SK-N-SH (cell line): ENCODE results near the gene SPINT3. TPM values are rescaled to one million over a fixed set of nuclear protein-coding genes. Genes with fewer than 3 reads are reported as not detected.
A peak's percentile ranks its signal among the peaks of the same experiment; 100 is the strongest.

ENCODE experiments used
- CTCF ChIA-PET: fragments of 300-600, 350-600 bp; formaldehyde crosslinking; extraction: SDS; loops from one replicate; lab custom pipeline; 2021; lab: Yijun Ruan, JAX
- POLR2A ChIA-PET: fragments of 350-600 bp; sonication (Branson Sonifier 250); formaldehyde crosslinking; extraction: SDS; loops from one replicate; lab custom pipeline; 2020; ENCODE audit warnings: antibody characterized with exemption, inconsistent platforms; lab: Yijun Ruan, JAX
- DNase-seq: peaks from one replicate; pipeline ENCODE4 v3.0.0; 2012
- H2AFZ ChIP-seq: fragments of 200-600 bp; sonication (generic); 2 replicates; pipeline ENCODE4 v1.8.1; 2016; ENCODE audit warnings: antibody characterized with exemption, mild to moderate bottlenecking, low read depth
- H3F3A ChIP-seq: fragments of 200-600 bp; sonication (generic); replicated peaks from 2 replicates; pipeline ENCODE3; 2016; ENCODE audit warnings: antibody characterized with exemption, mild to moderate bottlenecking; ENCODE audit not compliant: insufficient read depth
- H3K27ac ChIP-seq, 2 experiments: fragments of 200-500 bp in 1 of 2; fragments of 200-600 bp in 1 of 2; sonication (Bioruptor generic) in 1 of 2; sonication (generic), shearing (Covaris generic) in 1 of 2; 2 replicates each; pipeline versions ENCODE4 v1.5.1 to v1.6.1; 2014 to 2016; ENCODE audit warnings: low read depth in 2 of 2, inconsistent platforms in 1 of 2, low read length in 1 of 2, mild to moderate bottlenecking in 1 of 2, mixed read lengths in 1 of 2
- H3K27me3 ChIP-seq: fragments of 200-600 bp; sonication (generic), shearing (Covaris generic); 2 replicates; pipeline ENCODE4 v1.6.1; 2016; ENCODE audit warnings: mixed run types; ENCODE audit not compliant: insufficient read depth
- H3K36me3 ChIP-seq, 2 experiments: fragments of 200-500 bp in 1 of 2; fragments of 200-600 bp in 1 of 2; sonication (Bioruptor generic) in 1 of 2; sonication (generic) in 1 of 2; replicated peaks in 1 of 2; 2 replicates each; pipeline versions ENCODE3 to v1.5.1; 2014 to 2016; ENCODE audit warnings: low read length in 1 of 2, mild to moderate bottlenecking in 1 of 2; ENCODE audit not compliant: insufficient read depth in 2 of 2, control insufficient read depth in 1 of 2
- H3K4me1 ChIP-seq, 2 experiments: fragments of 200-500 bp in 1 of 2; fragments of 200-600 bp in 1 of 2; sonication (Bioruptor generic) in 1 of 2; sonication (generic), shearing (Covaris generic) in 1 of 2; 2 replicates each; pipeline versions ENCODE4 v1.5.1 to v1.6.1; 2014 to 2016; ENCODE audit warnings: low read depth in 1 of 2, low read length in 1 of 2, mixed run types in 1 of 2; ENCODE audit not compliant: insufficient read depth in 2 of 2, control insufficient read depth in 1 of 2
- H3K4me2 ChIP-seq: fragments of 200-600 bp; sonication (generic), shearing (Covaris generic); 2 replicates; pipeline ENCODE4 v1.6.1; 2017; ENCODE audit warnings: mixed run types
- H3K4me3 ChIP-seq, 2 experiments: fragments of 200-500 bp in 1 of 2; fragments of 200-600 bp in 1 of 2; sonication (Bioruptor generic) in 1 of 2; sonication (generic), shearing (Covaris generic) in 1 of 2; 2 replicates each; pipeline versions ENCODE4 v1.5.1 to v1.8.1; 2014 to 2016; ENCODE audit warnings: low read depth in 2 of 2, inconsistent platforms in 1 of 2, low read length in 1 of 2, mild to moderate bottlenecking in 1 of 2, mixed read lengths in 1 of 2, moderate library complexity in 1 of 2
- H3K79me2 ChIP-seq: fragments of 200-600 bp; sonication (generic); 2 replicates; pipeline ENCODE4 v1.8.1; 2017; ENCODE audit warnings: mild to moderate bottlenecking; ENCODE audit not compliant: insufficient read depth
- H3K9ac ChIP-seq: fragments of 200-600 bp; sonication (generic); 2 replicates; pipeline ENCODE4 v1.6.1; 2017; ENCODE audit warnings: mixed run types
- H3K9me2 ChIP-seq: fragments of 200-600 bp; sonication (generic); 2 replicates; pipeline ENCODE4 v1.6.1; 2017; ENCODE audit warnings: mixed run types
- H3K9me3 ChIP-seq: fragments of 200-600 bp; sonication (generic); 2 replicates; pipeline ENCODE4 v1.6.1; 2017; ENCODE audit warnings: mixed run types, mild to moderate bottlenecking, moderate library complexity
- H4K20me1 ChIP-seq: fragments of 200-600 bp; sonication (generic); 2 replicates; pipeline ENCODE4 v1.6.1; 2017; ENCODE audit warnings: mild to moderate bottlenecking, mixed run types; ENCODE audit not compliant: insufficient read depth
- CHD2 ChIP-seq: fragments of 150-350 bp; IDR thresholded peaks from 2 replicates; pipeline ENCODE4 v1.6.1; 2018; ENCODE audit warnings: low read length; ENCODE audit not compliant: partially characterized antibody
- ELF1 ChIP-seq: IDR thresholded peaks from 2 replicates; pipeline ENCODE4 v1.4.0; 2012
- EP300 ChIP-seq, 2 experiments: IDR thresholded peaks; 2 replicates each; pipeline versions ENCODE4 v1.4.0 to v1.6.1; 2012; ENCODE audit warnings: borderline replicate concordance in 1 of 2, low read depth in 1 of 2, low read length in 1 of 2
- FOSL2 ChIP-seq: IDR thresholded peaks from 2 replicates; pipeline ENCODE4 v1.4.0; 2012; ENCODE audit warnings: low read depth, mild to moderate bottlenecking, moderate library complexity, borderline replicate concordance
- GATA2 ChIP-seq: sonication (generic); formaldehyde crosslinking; IDR thresholded peaks from 2 replicates; pipeline ENCODE4 v1.5.0; 2020; ENCODE audit warnings: mild to moderate bottlenecking, missing genetic modification reagents
- JUND ChIP-seq: IDR thresholded peaks from 2 replicates; pipeline ENCODE4 v1.4.0; 2012
- MEF2A ChIP-seq: IDR thresholded peaks from 2 replicates; pipeline ENCODE4 v1.4.0; 2012; ENCODE audit warnings: low read depth, borderline replicate concordance
- NFIC ChIP-seq: IDR thresholded peaks from 2 replicates; pipeline ENCODE4 v1.4.0; 2012; ENCODE audit warnings: borderline replicate concordance
- POLR2AphosphoS5 ChIP-seq: IDR thresholded peaks from 2 replicates; pipeline ENCODE4 v1.6.1; 2012; ENCODE audit warnings: low read depth, low read length
- RFX5 ChIP-seq: IDR thresholded peaks from 2 replicates; pipeline ENCODE4 v1.6.1; 2012; ENCODE audit warnings: mild to moderate bottlenecking, improper control_type of control experiment, low read length
- TCF12 ChIP-seq: IDR thresholded peaks from 2 replicates; pipeline ENCODE4 v1.4.0; 2012
- WGBS: methylation state at CpG from one replicate; pipeline ENCODE4 v1.1.6; 2017; ENCODE audit warnings: low lambda C conversion rate; 5-methylcytosine and 5-hydroxymethylcytosine counted together
- polyA plus RNA-seq, 3 experiments: library from polyadenylated mRNA; depleted of rRNA; stranded (reverse); fragments of >200 nt; gene quantifications; 2 replicates each; pipeline ENCODE4 v1.2.3, GENCODE V29; 2012
- TF ChIP-seq, protein P1 (sequence below): IDR thresholded peaks from 2 replicates; pipeline ENCODE4 v1.4.0; 2012; ENCODE audit warnings: low read depth
- TF ChIP-seq, protein P2 (sequence below): IDR thresholded peaks from 2 replicates; pipeline ENCODE4 v1.4.0; 2012; ENCODE audit warnings: low read depth, borderline replicate concordance
- TF ChIP-seq, protein P3 (sequence below): IDR thresholded peaks from 2 replicates; pipeline ENCODE4; 2012

The SPINT3 gene
- polyA plus RNA-seq, 1 of the 3 experiments (the other 2 are of a cell fraction) = not detected

DNA sequence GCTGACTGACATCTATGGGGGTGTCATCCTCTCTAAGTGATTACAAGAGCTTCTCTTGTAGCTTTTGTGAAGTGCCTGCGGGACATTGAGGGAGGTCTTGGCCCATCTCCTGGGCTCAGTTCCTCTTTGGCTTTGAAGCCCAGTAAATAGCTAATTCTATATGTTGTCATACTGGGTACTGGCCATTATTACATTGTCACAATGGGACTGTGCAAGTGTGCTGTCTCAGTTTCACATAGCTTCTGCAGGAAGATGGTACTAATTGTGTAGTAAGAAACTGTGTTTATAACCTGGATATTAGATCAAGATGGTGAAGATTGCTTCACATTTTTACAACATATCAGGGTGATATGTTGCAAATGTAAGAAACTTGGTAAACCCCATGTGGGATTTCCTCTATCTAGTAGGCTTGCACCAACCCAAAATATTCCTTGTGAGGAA is 19.9 kb downstream of the SPINT3 start:
- ChIA-PET POLR2A (no interaction called here), CTCF (interaction anchor here (1.3 kb wide), 1 partner anchor 134 kb away, joined by 3 read pairs; the partner anchor contains the start of gene WFDC10A)
- Histone ChIP-seq H3K4me1 (no peaks in the 10 kb centered on the region), H3K4me3 (no peak overlapping the region), H4K20me1 (no peaks in the 10 kb centered on the region), H3K9me3 (no peaks in the 10 kb centered on the region), H3K9me2 (no peaks in the 10 kb centered on the region), H3K79me2 (no peaks in the 10 kb centered on the region), H3K27me3 (peaks cover 10% of the 10 kb centered on the region; the same call in 1 of the 2 replicates), H2AFZ (no peak overlapping the region), H3K36me3 (no peaks in the 10 kb centered on the region), H3K27ac (no peak overlapping the region), H3K9ac (no peak overlapping the region), H3F3A (no peaks in the 10 kb centered on the region), H3K4me2 (no peak overlapping the region)
- no peak for DNase-seq
- no peak for TF ChIP-seq ELF1
- TF ChIP-seq, protein P1, sequence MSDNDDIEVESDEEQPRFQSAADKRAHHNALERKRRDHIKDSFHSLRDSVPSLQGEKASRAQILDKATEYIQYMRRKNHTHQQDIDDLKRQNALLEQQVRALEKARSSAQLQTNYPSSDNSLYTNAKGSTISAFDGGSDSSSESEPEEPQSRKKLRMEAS = no peak
- TF ChIP-seq RFX5 = no peak
- TF ChIP-seq POLR2AphosphoS5 = no peak
- TF ChIP-seq TCF12 = no peak
- TF ChIP-seq, protein P2, sequence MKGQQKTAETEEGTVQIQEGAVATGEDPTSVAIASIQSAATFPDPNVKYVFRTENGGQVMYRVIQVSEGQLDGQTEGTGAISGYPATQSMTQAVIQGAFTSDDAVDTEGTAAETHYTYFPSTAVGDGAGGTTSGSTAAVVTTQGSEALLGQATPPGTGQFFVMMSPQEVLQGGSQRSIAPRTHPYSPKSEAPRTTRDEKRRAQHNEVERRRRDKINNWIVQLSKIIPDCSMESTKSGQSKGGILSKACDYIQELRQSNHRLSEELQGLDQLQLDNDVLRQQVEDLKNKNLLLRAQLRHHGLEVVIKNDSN = no peak
- WGBS = 38% methylated on average over 1 of the region's 1 CpG

DNA sequence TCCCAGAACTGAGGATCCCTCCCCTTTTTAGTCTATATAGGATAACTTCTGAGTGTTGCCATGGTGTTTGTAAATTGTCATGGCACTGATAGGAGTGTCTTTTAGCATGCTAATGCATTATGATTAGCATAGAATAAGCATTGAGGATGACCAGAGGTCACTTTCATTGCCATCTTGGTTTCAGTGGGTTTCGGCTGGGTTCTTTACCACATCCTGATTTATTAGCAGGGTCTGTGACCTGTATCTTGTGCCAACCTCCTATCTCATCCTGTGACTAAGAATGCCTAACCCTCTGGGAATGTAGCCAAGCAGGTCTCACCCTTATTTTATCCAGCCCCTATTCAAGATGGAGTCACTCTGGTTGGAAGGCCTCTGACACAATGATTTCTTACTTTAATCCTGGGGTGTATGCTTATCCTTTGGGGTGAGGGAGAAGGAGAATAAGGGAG is 26.3 kb downstream of the SPINT3 start:
- Histone ChIP-seq H3K4me1 (no peaks in the 10 kb centered on the region), H3K9me3 (no peaks in the 10 kb centered on the region), H3K36me3 (no peaks in the 10 kb centered on the region), H3K27me3 (no peaks in the 10 kb centered on the region; the same call in 1 of the 2 replicates), H3F3A (no peaks in the 10 kb centered on the region), H3K9ac (no peak overlapping the region)
- WGBS = 18% methylated on average over 1 of the region's 1 CpG
- no peak for DNase-seq
- TF ChIP-seq NFIC = peak; percentile 77
- TF ChIP-seq JUND = 0 out of 2 replicates have a peak, but pooled peaks have one; percentile 12
- peak in 1 of 2 experiments; percentile 16; a peak in 1 of 4 replicates for TF ChIP-seq EP300 (IDR thresholded peaks at IDR 0.05; ENCODE audit: borderline replicate concordance in 1 of 2, low read depth in 1 of 2, low read length in 1 of 2)
- TF ChIP-seq TCF12 = peak; percentile 39; the same call in 1 of the 2 replicates
- TF ChIP-seq, protein P1 = no peak
- TF ChIP-seq GATA2 (CRISPR knock-in tag) = no peak
- 0 out of 2 replicates have a peak, but pooled peaks have one; percentile 26 for TF ChIP-seq FOSL2
- no peak for TF ChIP-seq CHD2
- TF ChIP-seq, protein P3, sequence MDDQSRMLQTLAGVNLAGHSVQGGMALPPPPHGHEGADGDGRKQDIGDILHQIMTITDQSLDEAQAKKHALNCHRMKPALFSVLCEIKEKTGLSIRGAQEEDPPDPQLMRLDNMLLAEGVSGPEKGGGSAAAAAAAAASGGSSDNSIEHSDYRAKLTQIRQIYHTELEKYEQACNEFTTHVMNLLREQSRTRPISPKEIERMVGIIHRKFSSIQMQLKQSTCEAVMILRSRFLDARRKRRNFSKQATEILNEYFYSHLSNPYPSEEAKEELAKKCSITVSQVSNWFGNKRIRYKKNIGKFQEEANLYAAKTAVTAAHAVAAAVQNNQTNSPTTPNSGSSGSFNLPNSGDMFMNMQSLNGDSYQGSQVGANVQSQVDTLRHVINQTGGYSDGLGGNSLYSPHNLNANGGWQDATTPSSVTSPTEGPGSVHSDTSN = peak; percentile 52; the same call in 1 of the 2 replicates
- TF ChIP-seq MEF2A = no peak
- TF ChIP-seq, all 33 proteins: peak for 6
- no peak overlapping the region for H3K4me3 ChIP-seq
- no peak overlapping the region for H3K27ac ChIP-seq
- CTCF ChIA-PET = no interaction called here
- no peak overlapping the region for H3K4me2 ChIP-seq
- H3K79me2 ChIP-seq = no peaks in the 10 kb centered on the region
- H3K9me2 ChIP-seq = no peaks in the 10 kb centered on the region
- POLR2A ChIA-PET = no interaction called here
- no peaks in the 10 kb centered on the region for H4K20me1 ChIP-seq
- H2AFZ ChIP-seq = no peak overlapping the region
